Sigmoid colon (tissue), 7 donors: Measurements from ENCODE around the gene MTOR. TPM values are rescaled to one million over a fixed set of nuclear protein-coding genes. Genes with fewer than 3 reads are reported as not detected.
A peak's percentile ranks its signal among the peaks of the same experiment; 100 is the strongest.
"Not testable (repeated sequence)": the region's sequence is repeated elsewhere in the genome, so short reads cannot be mapped to it uniquely, and the experiment has no call there.

Source experiments
- DNase-seq: peaks from one replicate; pipeline ENCODE4 v3.0.0-alpha.2; 2019
- H3K27ac ChIP-seq, 4 donors: fragments of 200-600 bp; sonication (generic); one replicate each; pipeline ENCODE4 v1.5.1; 2016 to 2019; ENCODE audit warnings: mild to moderate bottlenecking in 1 of 4
- H3K27me3 ChIP-seq, 3 donors: fragments of 200-600 bp; sonication (generic); one replicate each; pipeline ENCODE4 v1.5.1; 2019; ENCODE audit warnings: mild to moderate bottlenecking in 1 of 3
- H3K36me3 ChIP-seq, 4 donors: fragments of 200-600 bp; sonication (generic); one replicate each; pipeline ENCODE4 v1.5.1; 2016 to 2019
- H3K4me1 ChIP-seq, 4 donors: fragments of 200-600 bp; sonication (generic); one replicate each; pipeline ENCODE4 v1.5.1; 2017 to 2019
- H3K4me3 ChIP-seq, 4 donors: fragments of 200-600 bp; sonication (generic); one replicate each; pipeline ENCODE4 v1.5.1; 2017 to 2019; ENCODE audit warnings: mild to moderate bottlenecking in 2 of 4, moderate library complexity in 1 of 4
- H3K9me3 ChIP-seq, 4 donors: fragments of 200-600 bp in 3 of 4; sonication (generic) in 3 of 4; one replicate each; pipeline versions ENCODE4 v1.5.1 to v1.6.1; 2013 to 2019
- EP300 ChIP-seq, 4 donors: sonication (generic); formaldehyde crosslinking; IDR thresholded peaks; one replicate each; pipeline ENCODE4 v1.6.1; 2017; ENCODE audit warnings: antibody characterized with exemption in 4 of 4
- POLR2A ChIP-seq, 2 donors: fragments of 450-650 bp; IDR thresholded peaks; one replicate each; pipeline ENCODE4 v1.6.1; 2016; ENCODE audit warnings: antibody characterized with exemption in 2 of 2, mild to moderate bottlenecking in 2 of 2, moderate library complexity in 2 of 2
- POLR2AphosphoS5 ChIP-seq, 4 donors: sonication (generic); formaldehyde crosslinking; IDR thresholded peaks; one replicate each; pipeline ENCODE4 v1.6.1; 2017; ENCODE audit warnings: antibody characterized with exemption in 4 of 4
- WGBS, 2 donors: extraction: QIAGEN DNeasy Blood & Tissue Kit; methylation state at CpG; one replicate each; pipeline ENCODE4 v1.1.7; 2013; 5-methylcytosine and 5-hydroxymethylcytosine counted together
- intact Hi-C: fragments of 100-400 bp; cut with DNase I; formaldehyde crosslinking; loops from one replicate; pipeline ENCODE4 v1.15.1; 2023
- polyA plus RNA-seq, 3 donors: library from polyadenylated mRNA; stranded (reverse); fragments of 200-250 nt; gene quantifications; one replicate each; pipeline ENCODE4 v1.2.3, GENCODE V29; 2013
- total RNA-seq, 4 donors: library from RNA; depleted of rRNA; stranded (reverse); fragments of >200 nt; gene quantifications; one replicate each; pipeline ENCODE4 v1.1.0, GENCODE V29; 2016
- TF ChIP-seq, protein P1 (sequence below), 4 experiments: fragments of 450-650 bp in 3 of 4; fragments of 200-600 bp in 1 of 4; IDR thresholded peaks; one replicate each; pipeline ENCODE4 v1.5.1; 2016 to 2019; ENCODE audit warnings: antibody characterized with exemption in 4 of 4, mild to moderate bottlenecking in 3 of 4, moderate library complexity in 2 of 4
- donor health status: healthy with polysubstance abuse.
- donor health status: Bipolar disorder and iron deficiency.
- donor health status: healthy.

Gene MTOR
- total and polyA plus RNA-seq, 7 donors = 7.6 to 38.1 (median 25.2) TPM

GRCh38 chr1:11078631-11079030 lies 183.7 kb downstream of the MTOR start:
- peak; percentile 13 for DNase-seq
- H3K4me3 ChIP-seq = no peak overlapping the region
- H3K27me3 ChIP-seq = no peaks in the 10 kb centered on the region
- H3K9me3 ChIP-seq = no peaks in the 10 kb centered on the region
- H3K36me3 ChIP-seq = peaks cover 31 to 95% (median 69%) of the 10 kb centered on the region in 4 donors
- no peak overlapping the region for H3K27ac ChIP-seq
- H3K4me1 ChIP-seq = no peaks in the 10 kb centered on the region
- no peak for TF ChIP-seq EP300 (IDR thresholded peaks at IDR 0.05)
- TF ChIP-seq POLR2A (IDR thresholded peaks at IDR 0.05) = no peak
- TF ChIP-seq, protein P1, sequence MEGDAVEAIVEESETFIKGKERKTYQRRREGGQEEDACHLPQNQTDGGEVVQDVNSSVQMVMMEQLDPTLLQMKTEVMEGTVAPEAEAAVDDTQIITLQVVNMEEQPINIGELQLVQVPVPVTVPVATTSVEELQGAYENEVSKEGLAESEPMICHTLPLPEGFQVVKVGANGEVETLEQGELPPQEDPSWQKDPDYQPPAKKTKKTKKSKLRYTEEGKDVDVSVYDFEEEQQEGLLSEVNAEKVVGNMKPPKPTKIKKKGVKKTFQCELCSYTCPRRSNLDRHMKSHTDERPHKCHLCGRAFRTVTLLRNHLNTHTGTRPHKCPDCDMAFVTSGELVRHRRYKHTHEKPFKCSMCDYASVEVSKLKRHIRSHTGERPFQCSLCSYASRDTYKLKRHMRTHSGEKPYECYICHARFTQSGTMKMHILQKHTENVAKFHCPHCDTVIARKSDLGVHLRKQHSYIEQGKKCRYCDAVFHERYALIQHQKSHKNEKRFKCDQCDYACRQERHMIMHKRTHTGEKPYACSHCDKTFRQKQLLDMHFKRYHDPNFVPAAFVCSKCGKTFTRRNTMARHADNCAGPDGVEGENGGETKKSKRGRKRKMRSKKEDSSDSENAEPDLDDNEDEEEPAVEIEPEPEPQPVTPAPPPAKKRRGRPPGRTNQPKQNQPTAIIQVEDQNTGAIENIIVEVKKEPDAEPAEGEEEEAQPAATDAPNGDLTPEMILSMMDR (IDR thresholded peaks at IDR 0.05) = no peak
- no peak for TF ChIP-seq POLR2AphosphoS5 (IDR thresholded peaks at IDR 0.05)
- intact Hi-C loops = no loop called here
- WGBS, 2 donors = 97% methylated on average over 2 of the region's 2 CpGs

DNA sequence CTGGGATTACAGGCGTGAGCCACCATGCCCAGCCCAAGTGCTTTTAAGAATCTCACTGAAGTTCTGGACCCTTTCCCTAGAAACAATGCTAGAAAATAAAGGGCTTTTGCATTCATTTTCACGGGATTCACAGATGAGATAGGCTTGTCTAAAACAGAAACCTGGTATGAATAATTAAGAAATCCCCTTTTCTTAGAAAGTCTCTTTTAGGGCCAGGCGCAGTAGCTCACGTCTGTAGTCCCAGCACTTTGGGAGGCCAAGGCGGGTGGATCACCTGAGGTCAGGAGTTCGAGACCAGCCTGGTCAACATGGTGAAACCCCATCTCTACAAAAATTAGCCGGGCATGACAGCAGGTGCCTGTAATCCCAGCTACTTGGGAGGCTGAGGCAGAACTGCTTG lies 189.0 kb downstream of the MTOR start:
- H3K27ac ChIP-seq, H3K27me3 ChIP-seq, H3K9me3 ChIP-seq, H3K4me3 ChIP-seq, DNase-seq, intact Hi-C loops, H3K4me1 ChIP-seq: not testable (repeated sequence)
- peaks cover 50 to 98% (median 76%) of the 10 kb centered on the region in 4 donors for H3K36me3 ChIP-seq
- WGBS, 2 donors = 83 to 85% methylated on average over 7 of the region's 7 CpGs

- intact Hi-C loops = no loop called here
- DNase-seq = peak; percentile 28
Observed at GRCh38 chr1:11072216-11072917, 190.0 kb downstream of the MTOR start.

DNA sequence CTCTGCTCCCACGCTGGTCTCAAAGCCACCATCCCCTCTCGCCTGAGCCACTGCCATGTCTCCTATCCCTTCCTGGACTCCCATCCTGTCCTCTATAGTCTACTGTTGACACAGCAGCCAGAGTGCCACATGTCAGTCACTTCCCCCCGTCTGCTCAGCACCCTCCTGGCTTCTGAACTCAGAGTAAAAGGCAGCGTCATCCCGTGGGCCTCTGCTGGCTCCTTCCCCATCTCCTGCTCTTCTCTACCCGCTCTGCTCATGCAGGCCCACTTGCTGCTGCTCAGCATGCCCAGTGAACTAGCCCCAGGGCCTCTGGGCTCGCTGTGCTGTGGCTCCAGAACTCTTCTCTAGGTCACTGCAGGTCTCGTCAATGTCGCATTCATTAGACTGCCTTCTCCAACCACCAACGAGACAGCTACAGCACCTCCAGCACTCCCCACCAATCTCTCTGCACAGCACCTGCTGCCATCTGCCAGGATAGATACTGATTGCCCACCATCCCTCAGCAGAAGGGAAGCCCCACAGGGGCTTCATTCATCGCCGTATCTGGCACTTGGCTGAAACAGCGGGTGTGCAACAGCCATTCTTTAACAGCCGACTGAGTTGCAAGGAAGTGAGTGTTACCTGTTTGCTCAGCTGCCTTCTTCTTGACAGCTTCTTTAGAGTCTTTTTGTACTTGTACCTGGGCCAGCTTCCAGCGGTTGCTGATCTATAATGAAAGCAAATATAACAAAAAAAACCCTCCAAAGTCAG lies 190.7 kb downstream of the MTOR start:
- H3K36me3 ChIP-seq = peaks cover 55 to 100% (median 82%) of the 10 kb centered on the region in 4 donors
- DNase-seq = peak; percentile 26

More at GRCh38 chr1:11072216-11072917, 190.0 kb downstream of the MTOR start:
- peaks cover 53 to 100% (median 85%) of the 10 kb centered on the region in 4 donors for H3K36me3 ChIP-seq
- H3K4me1 ChIP-seq = no peaks in the 10 kb centered on the region
- WGBS, 2 donors = 21 to 65% methylated on average over 13 of the region's 13 CpGs
- no peak overlapping the region for H3K27ac ChIP-seq
- H3K27me3 ChIP-seq = no peaks in the 10 kb centered on the region
- no peak for TF ChIP-seq POLR2AphosphoS5 (IDR thresholded peaks at IDR 0.05)
- TF ChIP-seq, protein P1 (IDR thresholded peaks at IDR 0.05) = no peak
- TF ChIP-seq POLR2A (IDR thresholded peaks at IDR 0.05) = no peak
- no peak for TF ChIP-seq EP300 (IDR thresholded peaks at IDR 0.05)
- H3K9me3 ChIP-seq = no peaks in the 10 kb centered on the region
- H3K4me3 ChIP-seq = no peak overlapping the region

DNA sequence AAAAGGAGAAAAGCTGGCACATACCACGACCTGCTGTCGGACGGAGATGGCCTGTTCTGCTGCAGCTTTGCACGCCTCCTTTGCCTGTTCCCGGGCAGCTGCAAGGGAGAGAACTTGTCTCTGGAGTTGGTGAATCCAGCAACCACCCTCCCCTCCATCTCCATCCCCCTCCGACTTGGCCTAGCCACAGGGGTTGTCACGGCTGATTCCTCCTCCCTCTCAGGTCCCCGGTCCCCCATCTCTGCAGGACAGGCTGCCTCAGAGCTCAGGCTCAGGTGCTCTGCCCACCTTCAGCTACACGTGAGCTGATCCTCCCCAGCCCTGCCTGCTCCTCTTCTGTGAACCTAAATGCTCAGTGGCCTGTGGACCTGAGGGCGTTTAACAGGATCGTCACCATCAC lies 191.5 kb downstream of the MTOR start:
- no peaks in the 10 kb centered on the region for H3K9me3 ChIP-seq
- DNase-seq = peak; percentile 11
- peaks cover 52 to 100% (median 81%) of the 10 kb centered on the region in 4 donors for H3K36me3 ChIP-seq
- H3K4me3 ChIP-seq = no peak overlapping the region
- TF ChIP-seq, protein P1 (IDR thresholded peaks at IDR 0.05) = no peak
- TF ChIP-seq POLR2A (IDR thresholded peaks at IDR 0.05) = no peak
- 73 to 89% methylated on average over 11 of the region's 11 CpGs for WGBS, 2 donors
- H3K27me3 ChIP-seq = no peaks in the 10 kb centered on the region
- intact Hi-C loops = no loop called here
- no peaks in the 10 kb centered on the region for H3K4me1 ChIP-seq
- no peak overlapping the region for H3K27ac ChIP-seq

More for the DNA sequence above, 190.7 kb downstream of the MTOR start:
- 25 to 70% methylated on average over 15 of the region's 15 CpGs for WGBS, 2 donors
- Histone ChIP-seq H3K9me3 (no peaks in the 10 kb centered on the region), H3K27me3 (no peaks in the 10 kb centered on the region), H3K27ac (no peak overlapping the region), H3K4me3 (no peak overlapping the region), H3K4me1 (no peaks in the 10 kb centered on the region)
- intact Hi-C loops = no loop called here
- TF ChIP-seq EP300 (IDR thresholded peaks at IDR 0.05) = no peak
- no peak for TF ChIP-seq POLR2A (IDR thresholded peaks at IDR 0.05)
- no peak for TF ChIP-seq POLR2AphosphoS5 (IDR thresholded peaks at IDR 0.05)
- TF ChIP-seq, protein P1 (IDR thresholded peaks at IDR 0.05) = no peak
